HCT116 (cell line): ENCODE data around the gene UPF2.

Experiments
- ATF3 ChIP-seq: IDR thresholded peaks from 2 replicates; pipeline ENCODE4 v1.6.1; 2012
- CTCF ChIP-seq, 3 experiments: fragments of 200-600 bp in 1 of 3; sonication (generic) in 1 of 3; IDR thresholded peaks in 2 of 3; conservative IDR thresholded peaks in 1 of 3; 2 replicates each; pipeline ENCODE4 v1.5.1; 2012 to 2017; ENCODE audit warnings: low read depth in 2 of 3, low read length in 2 of 3, antibody characterized with exemption in 1 of 3, borderline replicate concordance in 1 of 3, control low read depth in 1 of 3, mild to moderate bottlenecking in 1 of 3, mixed read lengths in 1 of 3, mixed run types in 1 of 3, moderate library complexity in 1 of 3; ENCODE audit not compliant: insufficient read depth in 1 of 3
- EGR1 ChIP-seq: IDR thresholded peaks from 2 replicates; pipeline ENCODE4 v1.6.1; 2012; ENCODE audit warnings: low read depth
- EZH2 ChIP-seq: fragments of 200-600 bp; sonication (generic); IDR thresholded peaks from 2 replicates; pipeline ENCODE4 v1.6.1; 2017; ENCODE audit warnings: antibody characterized with exemption, mixed run types
- FOSL1 ChIP-seq: IDR thresholded peaks from 2 replicates; pipeline ENCODE4 v1.6.1; 2012; ENCODE audit warnings: low read depth
- MAX ChIP-seq: IDR thresholded peaks from 2 replicates; pipeline ENCODE4 v1.6.1; 2012
- POLR2A ChIP-seq: IDR thresholded peaks from 2 replicates; pipeline ENCODE4 v1.7.0; 2011; ENCODE audit warnings: borderline replicate concordance; ENCODE audit not compliant: insufficient read depth, insufficient read length; ENCODE audit errors: extremely low read depth
- POLR2AphosphoS5 ChIP-seq: IDR thresholded peaks from 2 replicates; pipeline ENCODE4 v1.6.1; 2011; ENCODE audit warnings: mild to moderate bottlenecking, low read depth, low read length, moderate library complexity
- RAD21 ChIP-seq: IDR thresholded peaks from 2 replicates; pipeline ENCODE4 v1.6.1; 2012; ENCODE audit warnings: low read depth, mild to moderate bottlenecking

- no peak for TF ChIP-seq CTCF (IDR thresholded peaks at IDR 0.05 in 2 of 3, conservative IDR thresholded peaks at IDR 0.05 in 1 of 3; ENCODE audit: borderline replicate concordance in 1 of 3, insufficient read depth in 1 of 3, low read depth in 2 of 3, low read length in 2 of 3)
- TF ChIP-seq ATF3 = no peak
- no peak for TF ChIP-seq POLR2A
- TF ChIP-seq RAD21 = no peak
- no peak for TF ChIP-seq MAX
- TF ChIP-seq EGR1 = no peak
- TF ChIP-seq EZH2 = no peak
- no peak for TF ChIP-seq FOSL1
- no peak for TF ChIP-seq POLR2AphosphoS5
Measured at GRCh38 chr10:11871466-11871865, 171.1 kb downstream of the UPF2 start.
